ENCODE results near the gene DENND1B.

DENND1B gene

GRCh38 chr1:197660389-197660788, 114.9 kb downstream of the DENND1B start:
- no peak for DNase-seq (ENCODE audit: low spot score)
- no peak for TF ChIP-seq CTCF (conservative IDR thresholded peaks at IDR 0.05; ENCODE audit: low read depth)
- no peak overlapping the region for H3K27ac ChIP-seq
- ChIA-PET CTCF (interaction anchor here (0.6 kb wide), 1 partner anchor 45 kb away, joined by 4 read pairs; no protein-coding TSS in a partner anchor), POLR2A (ENCODE audit: low non-redundant PET) (no interaction called here)

GRCh38 chr1:197659171-197659570, 116.1 kb downstream of the DENND1B start:
- no peak overlapping the region for H3K27ac ChIP-seq
- DNase-seq (ENCODE audit: low spot score), result no peak
- no peak for TF ChIP-seq CTCF (conservative IDR thresholded peaks at IDR 0.05; ENCODE audit: low read depth)
- CTCF ChIA-PET, result interaction anchor here (0.7 kb wide), 1 partner anchor 19 kb away, joined by 3 read pairs; no protein-coding TSS in a partner anchor
- POLR2A ChIA-PET (ENCODE audit: low non-redundant PET), result no interaction called here

- CTCF ChIA-PET, result no interaction called here
These were observed 126.1 kb downstream of the DENND1B start for GRCh38 chr1:197649188-197649587.

GRCh38 chr1:197638316-197638715, 137.0 kb downstream of the DENND1B start:
- ChIA-PET CTCF (interaction anchor here (0.6 kb wide), 3 partner anchors 9 to 720 kb away, joined by 3 to 7 read pairs (median 4); no protein-coding TSS in a partner anchor), POLR2A (ENCODE audit: low non-redundant PET) (no interaction called here)
- no peak for DNase-seq (ENCODE audit: low spot score)
- TF ChIP-seq CTCF (conservative IDR thresholded peaks at IDR 0.05; ENCODE audit: low read depth), result no peak
- no peak overlapping the region for H3K27ac ChIP-seq

More at GRCh38 chr1:197649188-197649587, 126.1 kb downstream of the DENND1B start:
- H3K27ac ChIP-seq, result no peak overlapping the region
- no peak for DNase-seq (ENCODE audit: low spot score)
- POLR2A ChIA-PET (ENCODE audit: low non-redundant PET), result no interaction called here
- no peak for TF ChIP-seq CTCF (conservative IDR thresholded peaks at IDR 0.05; ENCODE audit: low read depth)

GRCh38 chr1:197637406-197637805, 137.9 kb downstream of the DENND1B start:
- no peak overlapping the region for H3K27ac ChIP-seq
- TF ChIP-seq CTCF (conservative IDR thresholded peaks at IDR 0.05; ENCODE audit: low read depth), result no peak
- POLR2A ChIA-PET (ENCODE audit: low non-redundant PET), result no interaction called here
- CTCF ChIA-PET, result interaction anchor here (0.6 to 1.0 kb wide), 2 partner anchors 10 to 562 kb away, joined by 3 to 5 read pairs; no protein-coding TSS in a partner anchor
- no peak for DNase-seq (ENCODE audit: low spot score)

GRCh38 chr1:197633447-197634078, 141.7 kb downstream of the DENND1B start:
- ChIA-PET POLR2A (ENCODE audit: low non-redundant PET) (no interaction called here), CTCF (interaction anchor here (0.7 kb wide), 2 partner anchors 372 to 710 kb away, joined by 3 read pairs; no protein-coding TSS in a partner anchor)
- TF ChIP-seq CTCF (conservative IDR thresholded peaks at IDR 0.05; ENCODE audit: low read depth), result no peak
- H3K27ac ChIP-seq, result no peak overlapping the region
- no peak for DNase-seq (ENCODE audit: low spot score)

All from RWPE1 (cell line).